GM10248 (cell line): ENCODE measurements around the gene RSRC1.
"Not testable (repeated sequence)": the region's sequence is repeated elsewhere in the genome, so short reads cannot be mapped to it uniquely, and the experiment has no call there.

Experiments
- CTCF ChIA-PET: fragments of 300-600 bp; sonication (Branson Sonifier 250); formaldehyde crosslinking; extraction: SDS; loops from one replicate; lab custom pipeline; 2021; ENCODE audit warnings: antibody characterized with exemption; lab: Yijun Ruan, JAX
- POLR2A ChIA-PET: fragments of 350-650 bp; sonication (Branson Sonifier 250); formaldehyde crosslinking; extraction: SDS; loops from one replicate; lab custom pipeline; 2020; ENCODE audit warnings: antibody characterized with exemption; lab: Yijun Ruan, JAX
- DNase-seq: peaks from one replicate; pipeline ENCODE4 v3.0.0; 2012; ENCODE audit errors: extremely low spot score
- CTCF ChIP-seq: IDR thresholded peaks from 2 replicates; pipeline ENCODE4 v1.5.1; 2012; ENCODE audit warnings: mild to moderate bottlenecking, low read depth; ENCODE audit errors: extremely low read depth, missing control alignments, control extremely low read depth

The RSRC1 gene

GRCh38 chr3:158107605-158108444 lies 2.1 kb upstream of the RSRC1 start:
- POLR2A ChIA-PET = interaction anchor here (1.2 kb wide), 1 partner anchor 10 kb away, joined by 3 read pairs; no protein-coding TSS in a partner anchor
- CTCF ChIA-PET = interaction anchor here (0.7 to 4.6 kb wide), 6 partner anchors 9 to 326 kb away, joined by 3 to 22 read pairs (median 6); no protein-coding TSS in a partner anchor
- no peak for DNase-seq
- no peak for TF ChIP-seq CTCF

- CTCF ChIA-PET = interaction anchor here (3.4 to 4.6 kb wide), 2 partner anchors 11 to 326 kb away, joined by 14 to 22 read pairs; no protein-coding TSS in a partner anchor
- no peak for DNase-seq
- POLR2A ChIA-PET = interaction anchor here (1.2 kb wide), 1 partner anchor 10 kb away, joined by 3 read pairs; no protein-coding TSS in a partner anchor
- TF ChIP-seq CTCF = no peak
Observed at GRCh38 chr3:158108445-158108985, 1.4 kb upstream of the RSRC1 start.

- DNase-seq = no peak
- CTCF ChIA-PET = interaction anchor here (1.1 to 4.6 kb wide), 5 partner anchors 11 to 503 kb away, joined by 3 to 22 read pairs (median 4); no protein-coding TSS in a partner anchor
- TF ChIP-seq CTCF = no peak
- POLR2A ChIA-PET = interaction anchor here (0.6 kb wide), 1 partner anchor 1813 kb away, joined by 5 read pairs; no protein-coding TSS in a partner anchor
Observed at GRCh38 chr3:158109295-158109803, 540 bp upstream of the RSRC1 start.

- no peak for TF ChIP-seq CTCF
- DNase-seq = no peak
- CTCF ChIA-PET = interaction anchor here (1.1 to 4.6 kb wide), 4 partner anchors 9 to 324 kb away, joined by 4 to 22 read pairs (median 10); no protein-coding TSS in a partner anchor
- POLR2A ChIA-PET = interaction anchor here (0.5 kb wide), 2 partner anchors 268 to 534 kb away, joined by 5 to 7 read pairs; partner anchors contain the start of gene GFM1
Observed at GRCh38 chr3:158110658-158111018, 749 bp downstream of the RSRC1 start.

- DNase-seq = no peak
- CTCF ChIA-PET = interaction anchor here (1.4 to 1.7 kb wide), 2 partner anchors 8 to 322 kb away, joined by 3 to 4 read pairs; no protein-coding TSS in a partner anchor
- no peak for TF ChIP-seq CTCF
- POLR2A ChIA-PET = no interaction called here
Observed at GRCh38 chr3:158111861-158112260, 2.0 kb downstream of the RSRC1 start.

GRCh38 chr3:158113595-158113994 lies 3.7 kb downstream of the RSRC1 start:
- POLR2A ChIA-PET = not testable (repeated sequence)

More at GRCh38 chr3:158113595-158113994, 3.7 kb downstream of the RSRC1 start:
- CTCF ChIA-PET, DNase-seq: not testable (repeated sequence)
